ENCODE results near the gene WWOX. TPM values are rescaled to one million over a fixed set of nuclear protein-coding genes. Genes with fewer than 3 reads are reported as not detected.

Gene WWOX
- total and polyA plus RNA-seq, 10 donors, result 5.9 to 90.3 (median 26.4) TPM

- Histone ChIP-seq H3K4me3 (no peak overlapping the region), H3K4me1 (no peaks in the 10 kb centered on the region), H3K27ac (no peak overlapping the region), H3K36me3 (no peaks in the 10 kb centered on the region), H3K9me3 (no peaks in the 10 kb centered on the region), H3K27me3 (replicated peaks in 1 of 7) (no peaks in the 10 kb centered on the region)
- no peak for DNase-seq
- WGBS, 5 donors, result 74 to 83% (median 76%) methylated on average over 6 of the region's 6 CpGs
- intact Hi-C loops (cut with DNase I; ENCODE audit: low total_unique reads), result no loop called here
- TF ChIP-seq POLR2A (IDR thresholded peaks at IDR 0.05), result no peak
- no peak for TF ChIP-seq POLR2AphosphoS5 (IDR thresholded peaks at IDR 0.05)
- TF ChIP-seq CTCF (IDR thresholded peaks at IDR 0.05 in 8 of 11, conservative IDR thresholded peaks at IDR 0.05 in 3 of 11), result no peak
Observed at GRCh38 chr16:78221892-78222291, 122.4 kb downstream of the WWOX start.

GRCh38 chr16:78224342-78224741 is 124.9 kb downstream of the WWOX start:
- Histone ChIP-seq H3K4me3 (no peak overlapping the region), H3K4me1 (no peaks in the 10 kb centered on the region), H3K27ac (no peak overlapping the region), H3K36me3 (no peaks in the 10 kb centered on the region), H3K9me3 (no peaks in the 10 kb centered on the region), H3K27me3 (replicated peaks in 1 of 7) (no peaks in the 10 kb centered on the region)
- no peak for TF ChIP-seq CTCF (IDR thresholded peaks at IDR 0.05 in 8 of 11, conservative IDR thresholded peaks at IDR 0.05 in 3 of 11)
- no peak for TF ChIP-seq POLR2A (IDR thresholded peaks at IDR 0.05)
- no peak for TF ChIP-seq POLR2AphosphoS5 (IDR thresholded peaks at IDR 0.05)
- intact Hi-C loops (cut with DNase I; ENCODE audit: low total_unique reads), result no loop called here
- WGBS, 5 donors, result 89 to 95% (median 92%) methylated on average over 2 of the region's 2 CpGs
- DNase-seq, result no peak

GRCh38 chr16:78225919-78226318 is 126.5 kb downstream of the WWOX start:
- no peak for DNase-seq
- Histone ChIP-seq H3K36me3 (no peaks in the 10 kb centered on the region), H3K27ac (no peak overlapping the region), H3K4me1 (no peaks in the 10 kb centered on the region), H3K9me3 (no peaks in the 10 kb centered on the region), H3K27me3 (replicated peaks in 1 of 7) (no peaks in the 10 kb centered on the region), H3K4me3 (no peak overlapping the region)
- intact Hi-C loops (cut with DNase I; ENCODE audit: low total_unique reads), result no loop called here
- WGBS, 5 donors, result 79 to 92% (median 90%) methylated on average over 3 of the region's 3 CpGs
- no peak for TF ChIP-seq POLR2AphosphoS5 (IDR thresholded peaks at IDR 0.05)
- no peak for TF ChIP-seq POLR2A (IDR thresholded peaks at IDR 0.05)
- no peak for TF ChIP-seq CTCF (IDR thresholded peaks at IDR 0.05 in 8 of 11, conservative IDR thresholded peaks at IDR 0.05 in 3 of 11)

GRCh38 chr16:78227855-78228254 is 128.4 kb downstream of the WWOX start:
- Histone ChIP-seq H3K4me1 (no peaks in the 10 kb centered on the region), H3K27ac (no peak overlapping the region), H3K4me3 (no peak overlapping the region), H3K9me3 (no peaks in the 10 kb centered on the region), H3K27me3 (replicated peaks in 1 of 7) (no peaks in the 10 kb centered on the region), H3K36me3 (no peaks in the 10 kb centered on the region)
- TF ChIP-seq CTCF (IDR thresholded peaks at IDR 0.05 in 8 of 11, conservative IDR thresholded peaks at IDR 0.05 in 3 of 11), result peak in 1 of 11 experiments; percentile 32
- no peak for TF ChIP-seq POLR2AphosphoS5 (IDR thresholded peaks at IDR 0.05)
- intact Hi-C loops (cut with DNase I; ENCODE audit: low total_unique reads), result no loop called here
- no peak for DNase-seq
- WGBS, 5 donors, result 86 to 95% (median 86%) methylated on average over 3 of the region's 3 CpGs
